PFSK-1 (cell line): ENCODE data around the gene GARIN3. TPM values are rescaled to one million over a fixed set of nuclear protein-coding genes. Genes with fewer than 3 reads are reported as not detected.

Experiments
- FOXP2 ChIP-seq: optimal IDR thresholded peaks from 2 replicates; pipeline ENCODE3; 2011; ENCODE audit warnings: borderline replicate concordance, control low read depth, inconsistent platforms; ENCODE audit not compliant: insufficient read depth; ENCODE audit errors: extremely low read length, extremely low read depth
- POLR2AphosphoS5 ChIP-seq: IDR thresholded peaks from 2 replicates; pipeline ENCODE4 v1.6.1; 2012; ENCODE audit warnings: low read depth, mild to moderate bottlenecking, control low read depth, low read length, moderate library complexity
- SIN3A ChIP-seq: IDR thresholded peaks from 2 replicates; pipeline ENCODE4 v1.6.1; 2012; ENCODE audit warnings: mild to moderate bottlenecking, low read length, moderate library complexity, borderline replicate concordance; ENCODE audit not compliant: insufficient read depth
- TAF1 ChIP-seq: IDR thresholded peaks from 2 replicates; pipeline ENCODE4 v1.6.1; 2012; ENCODE audit warnings: low read length, control low read depth, borderline replicate concordance; ENCODE audit not compliant: insufficient read depth
- polyA plus RNA-seq: library from polyadenylated mRNA; unstranded; fragments of >200 nt; gene quantifications from one replicate; pipeline ENCODE4 v1.2.1, GENCODE V29; 2012; ENCODE audit warnings: low read depth, missing spikeins; ENCODE audit not compliant: insufficient read length
- TF ChIP-seq, protein P1 (sequence below), 2 experiments: IDR thresholded peaks; 2 replicates each; pipeline versions ENCODE4 v1.6.1 to v1.8.0; 2011 to 2012; ENCODE audit warnings: low read depth in 2 of 2, low read length in 2 of 2, control low read depth in 1 of 2, inconsistent platforms in 1 of 2, mild to moderate bottlenecking in 1 of 2, moderate library complexity in 1 of 2; ENCODE audit not compliant: insufficient read depth in 1 of 2

Gene GARIN3
- polyA plus RNA-seq: not detected

DNA sequence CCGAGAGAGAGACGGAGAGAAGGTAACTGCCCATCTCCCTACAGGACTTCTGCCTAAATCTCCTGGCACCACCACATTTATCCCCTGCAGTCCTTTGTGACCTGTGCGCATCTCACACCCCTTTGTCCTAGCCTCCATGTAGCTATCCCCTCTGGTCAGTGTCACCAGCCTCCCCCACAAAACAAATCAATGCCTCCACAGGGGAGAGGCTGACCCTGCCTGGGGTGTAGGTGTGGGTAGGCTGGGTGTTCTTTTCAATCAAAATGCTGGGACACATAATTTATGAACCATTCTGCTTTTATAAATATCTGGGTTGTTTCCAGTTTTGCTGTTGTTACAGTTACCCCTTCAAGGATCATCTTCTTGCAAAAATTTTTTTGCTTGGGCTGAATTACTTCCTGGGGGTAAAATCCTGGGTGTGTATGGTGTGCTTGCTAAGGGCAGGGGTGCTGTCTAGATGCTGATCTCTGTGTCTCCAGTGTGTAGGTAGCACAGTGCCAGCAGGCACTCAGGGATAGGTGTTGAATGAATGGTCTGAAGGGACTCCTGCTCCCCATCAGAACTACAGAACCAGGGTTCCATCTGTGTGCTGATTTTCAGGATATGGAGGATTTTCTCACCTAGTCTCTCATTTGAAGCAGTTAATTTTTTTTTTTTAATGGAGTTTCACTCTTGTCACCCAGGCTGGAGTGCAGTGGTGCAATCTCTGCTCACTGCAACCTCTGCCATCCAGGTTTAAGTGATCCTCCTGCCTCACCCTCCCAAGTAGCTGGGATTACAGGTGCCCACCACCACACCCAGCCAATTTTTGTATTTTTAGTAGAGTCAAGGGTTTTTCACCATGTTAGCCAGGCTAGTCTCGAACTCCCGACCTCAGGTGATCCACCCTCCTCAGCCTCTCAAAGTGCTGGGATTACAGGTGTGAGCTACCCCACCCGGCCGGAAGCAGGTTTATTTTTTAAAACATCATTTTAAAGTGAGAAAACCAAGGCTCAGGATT, at the start of gene GARIN3:
TSS of gene GARIN3 (minus strand) at position 51 of the 1,000 bp plus-strand sequence. CDS start 96 bp downstream, outside the sequence.
- TF ChIP-seq, protein P1, sequence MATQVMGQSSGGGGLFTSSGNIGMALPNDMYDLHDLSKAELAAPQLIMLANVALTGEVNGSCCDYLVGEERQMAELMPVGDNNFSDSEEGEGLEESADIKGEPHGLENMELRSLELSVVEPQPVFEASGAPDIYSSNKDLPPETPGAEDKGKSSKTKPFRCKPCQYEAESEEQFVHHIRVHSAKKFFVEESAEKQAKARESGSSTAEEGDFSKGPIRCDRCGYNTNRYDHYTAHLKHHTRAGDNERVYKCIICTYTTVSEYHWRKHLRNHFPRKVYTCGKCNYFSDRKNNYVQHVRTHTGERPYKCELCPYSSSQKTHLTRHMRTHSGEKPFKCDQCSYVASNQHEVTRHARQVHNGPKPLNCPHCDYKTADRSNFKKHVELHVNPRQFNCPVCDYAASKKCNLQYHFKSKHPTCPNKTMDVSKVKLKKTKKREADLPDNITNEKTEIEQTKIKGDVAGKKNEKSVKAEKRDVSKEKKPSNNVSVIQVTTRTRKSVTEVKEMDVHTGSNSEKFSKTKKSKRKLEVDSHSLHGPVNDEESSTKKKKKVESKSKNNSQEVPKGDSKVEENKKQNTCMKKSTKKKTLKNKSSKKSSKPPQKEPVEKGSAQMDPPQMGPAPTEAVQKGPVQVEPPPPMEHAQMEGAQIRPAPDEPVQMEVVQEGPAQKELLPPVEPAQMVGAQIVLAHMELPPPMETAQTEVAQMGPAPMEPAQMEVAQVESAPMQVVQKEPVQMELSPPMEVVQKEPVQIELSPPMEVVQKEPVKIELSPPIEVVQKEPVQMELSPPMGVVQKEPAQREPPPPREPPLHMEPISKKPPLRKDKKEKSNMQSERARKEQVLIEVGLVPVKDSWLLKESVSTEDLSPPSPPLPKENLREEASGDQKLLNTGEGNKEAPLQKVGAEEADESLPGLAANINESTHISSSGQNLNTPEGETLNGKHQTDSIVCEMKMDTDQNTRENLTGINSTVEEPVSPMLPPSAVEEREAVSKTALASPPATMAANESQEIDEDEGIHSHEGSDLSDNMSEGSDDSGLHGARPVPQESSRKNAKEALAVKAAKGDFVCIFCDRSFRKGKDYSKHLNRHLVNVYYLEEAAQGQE (IDR thresholded peaks at IDR 0.05; ENCODE audit: insufficient read depth in 1 of 2, low read depth in 2 of 2, low read length in 2 of 2): no peak
- no peak for TF ChIP-seq TAF1
- no peak for TF ChIP-seq SIN3A

DNA sequence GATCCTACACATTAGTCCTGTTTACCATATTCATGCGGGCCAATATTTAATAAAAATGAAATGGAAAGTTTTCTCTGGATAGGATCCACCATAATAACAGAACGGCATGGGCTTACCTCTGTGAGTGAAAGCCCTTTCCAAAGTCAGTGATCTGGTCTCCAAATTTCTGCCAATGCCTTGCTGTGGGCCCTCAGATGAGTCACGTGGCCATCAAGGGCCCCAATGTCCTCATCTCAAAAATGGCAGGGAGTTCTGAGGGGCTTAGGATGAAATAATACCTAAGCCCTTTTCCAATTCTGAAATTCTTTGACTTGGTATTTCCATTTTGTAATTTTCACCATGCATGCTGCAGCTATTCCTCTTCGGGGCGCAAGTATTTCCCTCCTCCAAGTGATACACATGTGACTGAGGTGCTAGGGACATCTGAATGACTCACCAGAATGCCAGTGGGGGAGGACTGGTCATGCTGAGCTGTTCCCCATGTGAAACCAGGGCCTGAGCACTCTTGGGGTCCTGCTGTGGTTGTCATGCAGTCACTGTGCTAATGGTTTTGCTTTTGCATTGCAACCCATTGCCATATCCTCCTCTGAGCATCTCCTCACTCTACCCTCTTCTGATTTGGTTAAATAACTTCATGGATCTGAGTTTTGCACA, 49.6 kb upstream of the GARIN3 start:
- no peak for TF ChIP-seq TAF1
- no peak for TF ChIP-seq SIN3A
- TF ChIP-seq, protein P1 (IDR thresholded peaks at IDR 0.05; ENCODE audit: insufficient read depth in 1 of 2, low read depth in 2 of 2, low read length in 2 of 2): no peak
- TF ChIP-seq POLR2AphosphoS5: no peak
- no peak for TF ChIP-seq FOXP2

DNA sequence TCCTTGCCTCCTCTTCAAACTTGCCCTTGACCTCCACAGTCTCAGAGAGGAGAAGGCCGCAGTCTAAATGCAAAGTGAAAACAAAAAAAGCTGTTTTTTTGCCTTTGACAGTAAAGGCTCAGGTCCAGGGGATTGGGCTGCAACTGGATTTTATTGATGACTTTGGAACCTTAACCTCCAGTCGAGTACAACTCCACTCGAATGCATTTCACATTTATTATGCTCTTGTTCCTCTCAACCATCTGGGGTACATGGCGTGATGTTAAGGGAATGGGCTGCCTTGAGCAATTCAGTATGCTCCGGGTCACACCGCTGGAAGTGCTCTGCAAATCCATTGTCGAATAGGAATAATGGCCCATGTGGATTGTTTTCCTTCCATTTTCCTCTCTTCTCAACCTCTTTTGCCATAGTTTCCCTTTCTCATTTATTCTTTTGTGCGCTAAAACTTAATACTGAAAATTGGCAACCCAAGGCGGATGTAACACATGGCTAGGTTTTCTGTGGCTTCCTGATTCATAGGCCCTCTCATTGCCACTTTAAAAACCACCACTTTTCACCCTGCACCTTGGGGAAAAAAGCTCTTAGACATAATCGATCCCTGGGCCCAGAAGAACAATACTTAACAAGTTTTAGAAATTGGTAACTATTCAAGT, 48.9 kb upstream of the GARIN3 start:
- no peak for TF ChIP-seq SIN3A
- TF ChIP-seq FOXP2: no peak
- TF ChIP-seq, protein P1 (IDR thresholded peaks at IDR 0.05; ENCODE audit: insufficient read depth in 1 of 2, low read depth in 2 of 2, low read length in 2 of 2): no peak
- TF ChIP-seq TAF1: no peak
- no peak for TF ChIP-seq POLR2AphosphoS5

DNA sequence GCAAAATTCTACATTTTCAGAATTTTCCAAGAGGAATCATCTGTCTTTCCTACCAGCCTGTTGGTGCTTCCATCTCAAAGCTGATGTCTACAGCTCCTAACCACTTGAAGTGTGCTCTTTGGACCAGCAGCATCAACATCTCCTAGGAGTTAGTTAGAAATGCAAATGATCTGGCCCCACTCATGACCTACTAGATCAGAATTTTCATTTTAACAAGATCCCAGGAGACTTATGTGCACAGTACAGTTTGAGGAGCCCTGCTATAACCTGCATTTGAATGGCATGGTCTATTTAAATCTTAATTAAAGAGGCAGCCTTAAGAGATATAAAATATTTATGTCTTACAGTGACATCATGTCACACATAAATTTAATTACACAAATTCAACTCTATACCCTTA, 48.4 kb upstream of the GARIN3 start:
- no peak for TF ChIP-seq TAF1
- TF ChIP-seq, protein P1 (IDR thresholded peaks at IDR 0.05; ENCODE audit: insufficient read depth in 1 of 2, low read depth in 2 of 2, low read length in 2 of 2): no peak
- no peak for TF ChIP-seq FOXP2
- TF ChIP-seq POLR2AphosphoS5: no peak
- TF ChIP-seq SIN3A: no peak
